GM19351 (cell line): ENCODE data around the gene CACNB2.
"Not testable (repeated sequence)": the region's sequence is repeated elsewhere in the genome, so short reads cannot be mapped to it uniquely, and the experiment has no call there.

Experiments used
- ATAC-seq: cut with Tn5 transposase; IDR thresholded peaks from one replicate; pipeline ENCODE4 v1.9.1; 2021; ENCODE audit warnings: mild to moderate bottlenecking, moderate library complexity; ENCODE audit not compliant: unreplicated experiment

The CACNB2 gene

DNA sequence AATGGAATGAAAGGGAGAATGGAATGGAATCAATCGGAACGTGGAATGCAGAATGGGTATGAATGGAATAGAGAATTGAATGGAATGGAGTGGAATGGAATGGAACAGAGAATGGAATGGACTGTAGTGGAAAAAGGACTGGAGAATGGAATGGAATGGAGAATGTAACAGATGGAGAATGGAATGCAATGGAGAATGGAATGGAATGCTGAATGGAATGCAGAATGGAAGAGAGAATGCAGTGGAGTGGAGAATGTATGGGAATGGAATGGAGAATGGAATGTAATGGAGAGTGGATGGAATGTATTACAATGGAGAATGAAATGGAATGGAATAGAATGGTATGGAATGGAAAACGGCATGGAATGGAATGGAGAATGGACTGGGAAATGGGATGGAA lies 414.3 kb downstream of the CACNB2 start:
- no peak for ATAC-seq

DNA sequence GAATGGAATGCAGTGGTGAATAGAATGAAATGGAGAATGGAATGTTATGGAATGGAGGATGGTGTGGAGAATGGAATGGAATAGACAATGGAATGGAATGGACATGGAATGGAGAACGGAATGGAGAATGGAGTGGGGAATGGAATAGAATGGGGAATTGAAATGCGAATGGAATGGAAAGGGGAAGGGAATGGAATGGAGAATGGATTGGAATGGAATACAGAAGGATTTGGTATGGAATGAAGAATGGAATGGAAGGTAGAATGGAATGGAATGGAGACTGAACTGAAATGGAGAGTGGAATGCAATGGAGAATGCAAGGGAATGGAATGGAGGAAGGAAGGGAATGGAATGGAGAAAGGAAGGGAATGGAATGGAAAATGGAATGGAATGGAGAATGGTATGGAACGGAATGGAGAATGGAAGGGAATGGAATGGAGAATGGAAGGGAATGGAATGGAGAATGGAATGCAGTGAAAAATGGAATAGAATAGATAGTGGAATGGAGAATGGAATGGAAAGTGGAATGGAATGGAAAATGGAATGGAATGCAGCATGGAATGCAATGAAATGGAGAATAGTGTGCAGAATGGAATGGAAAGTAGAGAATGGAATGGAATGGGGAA lies 416.4 kb downstream of the CACNB2 start:
- ATAC-seq: no peak

DNA sequence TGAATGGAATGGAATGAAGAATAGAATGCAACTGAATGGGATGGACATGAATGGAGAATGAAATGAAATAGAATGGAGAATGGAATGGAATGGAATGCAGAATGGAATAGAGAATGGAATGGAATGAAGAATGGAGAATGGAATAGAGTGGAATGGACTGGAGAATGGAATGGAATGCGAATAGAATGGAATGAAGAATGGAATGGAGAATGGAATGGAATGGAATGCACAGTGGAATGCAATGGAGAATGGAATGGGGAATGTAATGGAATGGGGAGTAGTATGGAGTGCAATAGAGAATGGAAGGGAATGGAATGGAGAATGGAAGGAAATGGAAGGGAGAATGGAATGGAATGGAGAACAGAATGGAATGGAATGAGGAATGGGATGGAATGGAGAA lies 417.7 kb downstream of the CACNB2 start:
- no peak for ATAC-seq

DNA sequence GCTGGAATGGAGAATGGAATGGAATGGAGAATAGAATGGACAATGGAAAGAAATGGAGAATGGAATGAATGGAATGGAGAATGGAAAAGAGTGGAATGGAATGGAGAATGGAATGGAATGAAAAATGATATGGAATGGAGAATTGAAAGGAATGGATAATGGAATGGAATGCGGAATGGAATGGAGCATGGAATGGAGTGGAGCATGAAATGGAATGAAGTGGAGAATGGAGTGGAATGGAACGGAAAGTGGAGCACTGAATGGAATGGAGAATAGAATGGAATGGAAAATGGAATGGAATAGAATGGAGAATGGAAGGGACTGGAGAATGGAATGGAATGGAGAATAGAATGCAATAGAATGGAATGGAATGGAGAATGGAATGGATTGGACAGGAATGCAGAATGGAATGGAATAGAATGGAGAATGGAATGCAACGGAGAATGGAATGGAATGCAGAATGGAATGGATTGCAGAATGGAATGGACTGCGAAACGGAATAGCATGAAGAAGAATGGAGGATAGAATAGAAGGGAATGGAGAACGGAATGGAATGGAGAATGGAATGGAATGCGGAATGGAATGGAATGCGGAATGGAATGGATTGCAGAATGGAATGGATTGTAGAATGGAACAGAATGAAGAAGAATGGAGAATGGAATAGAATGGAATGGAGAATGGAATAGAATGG lies 421.8 kb downstream of the CACNB2 start:
- ATAC-seq: no peak

DNA sequence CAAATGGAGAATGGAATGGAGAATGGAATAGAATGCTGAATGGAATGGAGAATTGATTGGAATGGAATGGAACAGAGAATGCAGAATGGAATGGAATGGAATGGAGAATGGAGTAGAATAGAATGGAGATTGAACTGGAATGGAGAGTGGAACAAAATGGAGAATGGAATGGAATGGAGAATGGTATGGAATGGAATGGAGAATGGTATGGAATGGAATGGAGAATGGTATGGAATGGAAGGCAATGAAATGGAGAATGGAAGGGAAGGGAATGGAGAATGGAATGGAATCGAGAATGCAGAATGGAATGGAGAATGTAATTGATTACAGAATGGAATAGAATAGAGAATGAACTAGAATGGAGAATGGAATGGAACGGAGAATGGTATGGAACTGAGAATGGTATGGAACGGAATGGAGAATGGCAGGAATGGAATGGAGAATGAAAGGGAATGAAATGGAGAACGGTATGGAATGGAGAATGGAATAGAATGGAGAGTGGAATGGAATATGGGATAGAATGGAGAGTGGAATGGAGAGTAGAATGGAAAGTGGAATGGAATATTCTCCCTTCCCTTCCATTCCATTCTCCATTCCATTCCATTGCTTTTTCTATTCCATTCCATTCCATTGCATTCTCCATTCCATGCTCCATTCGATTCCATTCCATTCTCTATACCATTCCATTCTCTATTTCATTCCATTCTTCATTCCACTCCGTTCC lies 422.9 kb downstream of the CACNB2 start:
- no peak for ATAC-seq

DNA sequence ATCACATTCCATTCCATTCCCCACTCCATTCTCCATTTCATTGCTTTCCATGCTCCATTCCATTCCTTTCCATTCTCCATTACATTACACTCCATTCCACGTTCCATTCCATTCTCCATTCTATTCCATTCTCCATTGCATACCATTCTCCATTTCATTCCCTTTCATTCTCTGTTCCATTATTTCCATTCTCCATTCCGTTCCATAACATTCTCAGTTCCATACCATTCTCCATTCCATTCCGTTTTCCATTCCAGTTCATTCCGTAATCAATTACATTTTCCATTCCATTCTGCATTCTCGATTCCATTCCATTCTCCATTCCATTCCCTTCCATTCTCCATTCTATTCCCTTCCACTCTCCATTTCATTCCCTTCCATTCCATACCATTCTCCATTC lies 424.8 kb downstream of the CACNB2 start:
- no peak for ATAC-seq

DNA sequence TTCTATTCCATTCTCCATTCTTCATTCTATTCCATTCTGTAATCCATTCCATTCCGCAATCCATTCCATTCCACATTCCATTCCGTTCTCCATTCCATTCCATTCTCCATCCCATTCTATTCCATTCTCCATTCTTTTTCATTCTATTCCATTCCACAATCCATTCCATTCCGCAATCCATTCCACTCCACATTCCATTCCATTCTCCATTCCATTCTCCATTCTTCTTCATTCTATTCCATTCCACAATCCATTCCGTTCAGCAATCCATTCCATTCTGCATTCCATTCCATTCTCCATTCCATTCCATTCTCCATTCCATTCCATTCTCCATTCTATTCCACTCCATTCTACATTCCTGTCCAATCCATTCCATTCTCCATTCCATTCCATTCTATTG lies 426.0 kb downstream of the CACNB2 start:
- ATAC-seq: no peak

DNA sequence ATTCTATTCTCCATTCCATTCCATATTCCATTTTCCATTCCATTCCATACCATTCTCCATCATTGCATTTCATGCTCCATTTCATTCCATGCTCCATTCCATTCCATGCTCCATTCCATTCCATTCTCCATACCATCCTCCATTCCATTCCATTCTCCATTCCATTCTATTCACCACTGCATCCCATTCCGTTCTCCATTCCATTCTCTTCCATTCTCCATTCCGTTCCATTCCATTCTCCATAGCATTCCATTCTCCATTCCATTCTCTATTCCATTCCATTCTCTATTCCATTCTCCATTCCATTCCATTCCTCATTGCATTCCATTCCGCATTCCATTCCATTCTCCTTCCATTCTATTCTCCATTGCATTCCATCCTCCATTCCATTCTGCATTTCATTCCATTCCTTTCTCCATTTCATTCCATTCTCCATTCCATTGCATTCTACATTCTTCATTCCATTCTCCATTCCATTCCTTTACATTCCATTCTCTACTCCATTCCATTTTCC lies 427.2 kb downstream of the CACNB2 start:
- no peak for ATAC-seq

DNA sequence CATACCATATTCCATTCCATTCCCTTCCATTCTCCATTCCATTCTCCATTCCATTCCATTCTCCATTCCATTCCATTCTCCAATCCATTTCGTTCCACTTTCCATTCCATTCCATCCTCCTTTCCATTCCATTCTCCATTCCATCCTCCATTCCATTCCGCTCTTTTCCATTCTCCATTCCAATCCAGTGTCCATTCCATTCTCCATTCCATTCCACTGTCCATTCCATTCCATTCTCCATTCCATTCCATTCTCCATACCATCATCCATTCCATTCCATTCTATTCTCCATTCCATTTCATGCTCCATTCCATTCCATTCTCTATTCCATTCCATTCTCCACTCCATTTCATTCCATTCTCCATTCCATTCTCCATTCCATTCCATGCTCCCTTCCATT lies 430.2 kb downstream of the CACNB2 start:
- not testable (repeated sequence) for ATAC-seq

DNA sequence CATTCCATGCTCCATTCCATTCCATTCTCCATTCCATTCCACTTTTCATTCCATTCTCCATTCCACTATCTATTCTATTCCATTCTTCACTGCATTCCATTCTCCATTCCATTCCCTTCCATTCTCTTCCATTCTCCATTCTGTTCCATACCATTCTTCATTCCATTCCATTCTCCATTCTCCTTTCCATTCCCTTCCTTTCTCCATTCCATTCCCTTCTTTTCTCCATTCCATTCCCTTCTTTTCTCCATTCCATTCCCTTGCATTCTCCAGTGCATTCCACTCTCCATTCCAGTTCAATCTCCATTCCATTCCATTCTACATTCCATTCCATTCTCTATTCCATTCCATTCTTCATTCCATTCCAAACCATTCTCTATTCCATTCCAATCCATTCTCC lies 430.9 kb downstream of the CACNB2 start:
- no peak for ATAC-seq

DNA sequence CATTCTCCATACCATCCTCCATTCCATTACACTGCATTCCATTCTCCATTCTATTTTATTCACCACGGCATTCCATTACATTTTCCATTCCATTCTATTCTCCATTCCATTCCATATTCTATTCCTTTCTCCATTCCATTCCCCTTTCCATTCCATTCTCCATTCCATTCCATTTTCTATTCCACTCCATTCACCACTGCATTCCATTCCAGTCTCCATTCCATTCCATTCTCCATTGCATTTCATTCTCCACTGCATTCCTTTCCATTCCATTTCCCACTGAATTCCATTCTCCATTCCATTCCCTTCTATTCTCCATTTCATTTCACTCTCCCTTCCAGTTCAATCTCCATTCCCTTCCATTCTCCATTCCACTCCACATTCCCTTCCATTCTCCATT lies 431.6 kb downstream of the CACNB2 start:
- no peak for ATAC-seq

DNA sequence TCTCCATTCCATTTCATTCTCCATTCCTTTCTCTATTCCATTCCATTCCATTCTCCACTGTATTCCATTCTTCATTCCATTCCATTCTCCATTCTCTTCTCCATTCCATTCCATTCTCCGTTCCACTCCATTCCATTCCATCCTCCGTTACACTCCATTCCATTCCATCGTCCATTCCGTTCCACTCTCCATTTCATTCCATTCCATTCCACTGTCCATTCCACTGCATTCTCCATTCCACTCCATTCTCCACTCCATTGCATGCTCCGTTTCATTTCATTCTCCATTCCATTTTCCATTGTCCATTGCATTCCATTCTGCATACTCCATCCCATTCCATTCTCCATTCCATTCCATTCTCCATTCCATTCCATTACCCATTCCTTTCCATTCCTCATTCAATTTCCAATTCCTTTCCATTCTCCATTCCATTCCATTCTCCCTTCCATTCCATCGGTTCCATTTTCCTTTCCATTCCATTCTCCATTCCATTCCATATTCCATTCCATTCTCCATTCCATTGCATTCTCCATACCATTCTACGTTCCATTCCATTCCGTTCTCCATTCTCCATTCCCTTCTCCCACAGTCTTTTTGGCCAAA lies 432.8 kb downstream of the CACNB2 start:
- ATAC-seq: no peak

DNA sequence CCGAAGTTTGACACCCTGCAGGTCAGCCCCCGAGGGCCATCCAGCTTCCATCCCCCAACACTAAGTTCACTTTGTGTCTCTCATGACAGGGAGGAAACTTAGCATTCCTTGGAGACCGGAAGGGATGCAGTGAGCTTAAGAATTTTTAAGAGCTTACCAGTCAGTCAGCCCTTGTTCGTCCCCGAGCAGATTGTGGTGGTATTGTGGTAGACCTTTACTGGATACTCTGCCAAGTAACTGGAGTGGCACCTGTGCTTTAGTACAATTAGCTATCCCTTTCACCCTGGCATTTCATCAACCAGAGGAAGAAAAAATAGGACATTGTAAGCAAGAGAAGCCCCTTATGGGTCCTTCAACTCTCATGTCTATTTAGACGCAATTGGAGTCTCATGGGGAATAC lies 436.4 kb downstream of the CACNB2 start:
- no peak for ATAC-seq

DNA sequence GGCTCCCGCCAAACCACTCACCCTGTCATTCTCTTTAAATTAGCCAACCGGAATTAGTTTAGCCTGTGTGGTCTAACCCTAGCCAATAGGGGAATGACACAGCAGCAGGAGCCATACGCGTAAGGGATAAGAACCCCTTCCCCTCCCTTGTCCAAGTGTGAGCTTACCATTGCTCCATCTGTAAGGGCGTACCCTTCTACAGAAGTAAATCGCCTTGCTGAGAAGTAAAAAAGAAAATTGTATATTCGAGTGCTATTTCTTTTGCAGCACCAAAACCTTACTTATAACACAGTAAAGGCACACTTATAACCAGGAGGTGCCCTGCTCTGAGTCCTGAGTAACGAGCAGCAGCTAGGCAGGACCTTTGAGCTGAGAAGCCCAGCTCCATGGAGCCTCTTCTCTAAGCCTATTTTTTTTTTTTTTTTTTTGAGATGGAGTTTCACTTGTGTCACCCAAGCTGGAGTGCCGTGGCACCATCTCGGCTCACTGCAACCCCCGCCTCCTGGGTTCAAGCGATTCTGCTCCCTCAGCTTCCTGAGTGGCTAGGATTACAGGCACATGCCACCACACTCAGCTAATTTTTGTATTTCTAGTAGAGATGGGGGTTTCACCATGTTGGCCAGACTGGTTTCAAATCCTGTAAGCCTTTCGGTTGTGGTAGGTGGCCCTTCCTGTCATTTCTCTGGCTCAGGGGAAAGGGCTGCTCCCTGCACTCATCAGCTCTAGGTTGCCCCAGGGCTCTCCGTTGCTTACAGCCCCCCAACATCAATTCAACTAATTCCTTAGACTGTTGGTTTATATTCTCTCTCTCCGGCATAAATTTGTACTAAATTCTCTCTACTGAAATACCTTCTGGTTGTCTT lies 437.8 kb downstream of the CACNB2 start:
- no peak for ATAC-seq

DNA sequence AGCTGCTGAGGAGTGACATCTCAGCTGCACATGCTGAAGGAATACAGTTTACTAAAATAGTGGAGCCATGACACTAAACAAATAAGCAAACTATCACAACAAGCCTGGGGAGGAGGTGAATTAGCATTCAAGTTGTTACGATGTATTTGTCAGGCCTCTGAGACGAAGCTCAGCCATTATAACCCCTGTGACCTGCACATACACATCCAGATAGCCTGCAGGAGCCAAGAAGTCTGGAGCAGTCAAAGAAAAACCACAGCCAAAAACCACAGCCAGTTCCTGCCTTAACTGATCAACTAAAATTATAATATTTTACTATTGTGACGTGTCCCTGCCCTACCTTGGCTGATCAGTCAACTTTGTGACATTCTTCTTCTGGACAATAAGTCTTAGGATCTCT lies 442.6 kb downstream of the CACNB2 start:
- peak; percentile 57 for ATAC-seq

DNA sequence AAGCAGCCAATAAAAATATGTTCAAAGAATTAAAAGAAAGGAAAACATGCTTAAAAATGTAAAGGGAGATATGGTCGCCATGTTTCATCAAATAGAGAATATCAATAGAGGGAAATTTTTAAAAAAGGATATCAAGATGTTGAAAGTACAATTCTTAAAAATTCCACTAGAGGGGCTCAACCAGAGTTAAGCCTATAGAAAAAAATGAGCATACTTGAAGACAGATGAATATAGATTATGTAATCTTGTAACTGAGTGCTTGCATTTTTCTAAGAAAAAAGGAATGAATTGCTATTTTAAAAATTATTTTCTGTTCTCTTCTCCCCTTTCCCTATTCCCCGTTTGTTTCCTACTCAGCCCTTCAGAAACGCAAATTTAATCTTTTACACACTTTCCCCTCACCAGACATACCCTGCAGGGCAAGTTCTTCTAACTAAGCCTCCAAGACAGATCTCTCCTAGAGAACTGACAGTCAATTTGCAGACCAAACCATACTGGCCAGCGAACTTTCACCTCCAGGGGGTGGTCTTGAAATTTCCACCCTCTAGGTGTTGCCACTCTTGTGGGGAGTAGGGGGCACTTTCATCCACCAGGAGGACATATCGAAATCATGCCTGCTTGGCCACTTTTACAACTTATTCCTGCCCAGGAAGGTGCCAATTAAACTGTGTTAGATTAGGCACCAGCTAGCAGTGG lies 443.5 kb downstream of the CACNB2 start:
- ATAC-seq: no peak

DNA sequence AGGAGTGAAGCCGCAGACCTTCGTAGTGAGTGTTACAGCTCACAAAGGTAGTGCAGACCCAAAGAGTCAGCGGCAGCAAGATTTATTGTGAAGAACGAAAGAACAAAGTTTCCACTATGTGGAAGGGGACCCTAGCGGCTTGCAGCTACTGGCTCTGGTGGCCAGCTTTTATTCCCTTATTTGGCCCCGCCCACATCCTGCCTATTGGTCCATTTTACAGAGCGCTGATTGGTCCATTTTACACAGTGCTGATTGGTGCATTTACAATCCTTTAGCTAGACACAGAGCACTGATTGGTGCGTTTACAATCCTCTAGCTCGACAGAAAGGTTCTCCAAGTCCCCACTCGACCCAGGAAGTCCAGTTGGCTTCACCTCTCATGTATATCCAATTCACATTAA lies 446.4 kb downstream of the CACNB2 start:
- ATAC-seq: not testable (repeated sequence)

DNA sequence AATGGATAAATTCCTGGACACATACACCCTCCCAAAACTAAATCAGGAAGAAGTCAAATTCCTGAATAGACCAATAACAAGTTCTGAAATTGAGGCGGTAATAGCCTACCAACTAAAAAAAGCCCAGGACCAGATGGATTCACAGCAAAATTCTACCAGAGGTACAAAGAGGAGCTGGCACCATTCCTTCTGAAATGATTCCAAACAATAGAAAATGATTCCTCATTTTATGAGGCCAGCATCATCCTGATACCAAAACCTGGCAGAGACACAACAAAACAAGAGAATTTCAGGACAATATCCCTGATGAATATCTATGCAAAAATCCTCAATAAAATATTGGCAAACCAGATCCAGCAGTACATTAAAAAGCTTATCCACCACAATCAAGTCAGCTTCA lies 450.9 kb downstream of the CACNB2 start:
- not testable (repeated sequence) for ATAC-seq
